NT2/D1 (cell line): Measurements from ENCODE around the gene MACF1.

Experiments
- DNase-seq: peaks from one replicate; pipeline ENCODE4 v3.0.0-alpha.2; 2011; ENCODE audit warnings: low read depth, low spot score
- H3K27me3 ChIP-seq: 2 replicates; pipeline ENCODE4 v1.6.0; 2011; ENCODE audit warnings: mild to moderate bottlenecking; ENCODE audit not compliant: insufficient read length, insufficient read depth
- H3K36me3 ChIP-seq: 2 replicates; pipeline ENCODE4 v1.6.1; 2011; ENCODE audit warnings: mild to moderate bottlenecking, low read length, mixed read lengths; ENCODE audit not compliant: insufficient read depth, insufficient read length
- H3K4me1 ChIP-seq: 2 replicates; pipeline ENCODE4 v1.5.1; 2011; ENCODE audit not compliant: insufficient read depth, insufficient read length
- H3K4me3 ChIP-seq: 2 replicates; pipeline ENCODE4 v1.5.1; 2011; ENCODE audit warnings: low read depth; ENCODE audit not compliant: insufficient read length
- H3K9ac ChIP-seq: 2 replicates; pipeline ENCODE4 v1.6.0; 2011; ENCODE audit warnings: low read depth; ENCODE audit not compliant: insufficient read length
- H3K9me3 ChIP-seq: 2 replicates; pipeline ENCODE4 v1.5.1; 2011; ENCODE audit warnings: mild to moderate bottlenecking, low read length; ENCODE audit not compliant: insufficient read depth
- SUZ12 ChIP-seq: IDR thresholded peaks from 2 replicates; pipeline ENCODE4 v1.6.1; 2011; ENCODE audit not compliant: insufficient read length, insufficient read depth; ENCODE audit errors: extremely low read depth
- YY1 ChIP-seq: IDR thresholded peaks from 2 replicates; pipeline ENCODE4 v1.6.1; 2011; ENCODE audit not compliant: insufficient read length, insufficient read depth
- ZNF274 ChIP-seq: IDR thresholded peaks from 2 replicates; pipeline ENCODE4 v1.6.1; 2011; ENCODE audit warnings: mild to moderate bottlenecking, low read depth, low read length

MACF1 gene

DNA sequence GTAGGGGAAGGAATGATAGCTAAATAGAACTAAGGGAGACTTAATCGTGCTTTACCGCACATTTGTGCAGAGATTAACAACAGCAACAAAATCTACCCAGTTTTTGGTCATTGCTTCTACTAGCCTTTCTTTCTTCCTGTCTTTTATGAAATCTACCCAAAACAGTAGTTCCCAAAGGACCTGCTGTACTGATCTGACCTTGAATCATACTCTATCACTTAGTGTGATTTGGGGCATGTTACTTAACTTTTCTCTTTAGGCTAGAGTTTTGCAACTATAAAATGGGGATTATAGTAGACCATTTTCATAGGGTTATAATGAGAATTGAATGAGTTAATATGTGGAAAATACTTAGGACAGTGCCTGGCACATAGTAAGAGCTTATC, 30.5 kb upstream of the MACF1 start:
- Histone ChIP-seq H3K9ac (no peak overlapping the region), H3K4me1 (peaks cover 6% of the 10 kb centered on the region), H3K4me3 (no peak overlapping the region), H3K27me3 (no peaks in the 10 kb centered on the region), H3K9me3 (no peaks in the 10 kb centered on the region), H3K36me3 (no peaks in the 10 kb centered on the region)
- DNase-seq = no peak
- TF ChIP-seq ZNF274 (no peak), SUZ12 (no peak)

- TF ChIP-seq ZNF274 (no peak), YY1 (no peak), SUZ12 (no peak)
- H3K9ac ChIP-seq = no peak overlapping the region
- DNase-seq = no peak
- no peaks in the 10 kb centered on the region for H3K27me3 ChIP-seq
- H3K4me3 ChIP-seq = no peak overlapping the region
- no peaks in the 10 kb centered on the region for H3K36me3 ChIP-seq
- H3K4me1 ChIP-seq = peaks cover 6% of the 10 kb centered on the region
- no peaks in the 10 kb centered on the region for H3K9me3 ChIP-seq
These were observed 30.0 kb upstream of the MACF1 start for GRCh38 chr1:39174390-39175081.

DNA sequence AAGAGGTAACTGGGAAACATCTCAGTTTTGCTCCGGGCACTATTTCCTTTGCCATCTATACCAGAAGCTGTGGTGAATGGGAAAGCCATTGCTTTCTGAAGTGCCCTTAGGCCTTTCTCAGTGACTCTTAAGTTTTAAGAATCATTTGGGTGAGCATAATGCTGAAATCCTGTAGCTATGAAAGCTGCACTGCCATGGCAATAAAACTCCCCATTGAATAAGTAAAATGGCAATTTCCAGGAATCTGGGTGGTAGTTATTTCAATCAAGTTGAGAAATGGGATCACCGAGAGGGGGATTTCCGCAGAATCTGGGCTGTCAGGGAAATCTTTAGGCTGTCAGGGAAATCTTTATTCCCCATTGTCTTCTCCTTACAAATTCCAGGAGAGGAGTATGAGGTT, 26.8 kb upstream of the MACF1 start:
- no peaks in the 10 kb centered on the region for H3K36me3 ChIP-seq
- DNase-seq = no peak
- peaks cover 6% of the 10 kb centered on the region for H3K4me1 ChIP-seq
- no peak overlapping the region for H3K9ac ChIP-seq
- TF ChIP-seq YY1 = no peak
- no peak for TF ChIP-seq ZNF274
- TF ChIP-seq SUZ12 = no peak
- no peaks in the 10 kb centered on the region for H3K27me3 ChIP-seq
- no peak overlapping the region for H3K4me3 ChIP-seq
- no peaks in the 10 kb centered on the region for H3K9me3 ChIP-seq

- H3K4me1 ChIP-seq = peaks cover 10% of the 10 kb centered on the region
- no peak for DNase-seq
- H3K9ac ChIP-seq = no peak overlapping the region
- H3K27me3 ChIP-seq = no peaks in the 10 kb centered on the region
- H3K4me3 ChIP-seq = no peak overlapping the region
- no peaks in the 10 kb centered on the region for H3K9me3 ChIP-seq
- H3K36me3 ChIP-seq = no peaks in the 10 kb centered on the region
- no peak for TF ChIP-seq SUZ12
- no peak for TF ChIP-seq YY1
- TF ChIP-seq ZNF274 = no peak
These were observed 25.7 kb upstream of the MACF1 start for GRCh38 chr1:39178541-39179431.

- Histone ChIP-seq H3K27me3 (no peaks in the 10 kb centered on the region), H3K4me3 (no peak overlapping the region), H3K9ac (no peak overlapping the region), H3K9me3 (no peaks in the 10 kb centered on the region), H3K36me3 (no peaks in the 10 kb centered on the region), H3K4me1 (peaks cover 5% of the 10 kb centered on the region)
- TF ChIP-seq ZNF274 (no peak), SUZ12 (no peak), YY1 (no peak)
- no peak for DNase-seq
These were observed 23.2 kb upstream of the MACF1 start for GRCh38 chr1:39181311-39181710.

GRCh38 chr1:39182804-39183203, 21.7 kb upstream of the MACF1 start:
- Histone ChIP-seq H3K4me1 (peaks cover 5% of the 10 kb centered on the region), H3K9ac (no peak overlapping the region), H3K27me3 (no peaks in the 10 kb centered on the region), H3K4me3 (no peak overlapping the region), H3K9me3 (no peaks in the 10 kb centered on the region), H3K36me3 (no peaks in the 10 kb centered on the region)
- no peak for DNase-seq
- TF ChIP-seq SUZ12 = no peak
- TF ChIP-seq ZNF274 = no peak
- TF ChIP-seq YY1 = no peak
